Aorta (tissue), 5 donors: ENCODE results near the gene RPA1. TPM values are rescaled to one million over a fixed set of nuclear protein-coding genes. Genes with fewer than 3 reads are reported as not detected.
"Not testable (repeated sequence)": the region's sequence is repeated elsewhere in the genome, so short reads cannot be mapped to it uniquely, and the experiment has no call there.

ENCODE experiments used
- ATAC-seq: fragments of 200-7000 bp; cut with Tn5 transposase; one replicate; pipeline ENCODE4 v1.9.1; 2022; ENCODE audit warnings: moderate library complexity; ENCODE audit not compliant: low FRiP score
- DNase-seq, 2 donors: peaks; one replicate each; pipeline ENCODE4 v3.0.0-alpha.2; 2020
- H3K27ac ChIP-seq, 2 donors: one replicate each; pipeline ENCODE4 v1.5.1; 2013; ENCODE audit warnings: low read length in 2 of 2, mild to moderate bottlenecking in 2 of 2, moderate library complexity in 2 of 2, control low read depth in 1 of 2, inconsistent platforms in 1 of 2, low read depth in 1 of 2
- H3K27me3 ChIP-seq, 2 donors: one replicate each; pipeline ENCODE4 v1.6.1; 2013; ENCODE audit warnings: control low read depth in 1 of 2, low read length in 1 of 2, mild to moderate bottlenecking in 1 of 2, moderate library complexity in 1 of 2; ENCODE audit not compliant: insufficient read depth in 2 of 2, control insufficient read depth in 1 of 2
- H3K36me3 ChIP-seq, 2 donors: one replicate each; pipeline ENCODE4 v1.6.1; 2013; ENCODE audit warnings: control low read depth in 1 of 2, low read length in 1 of 2, mild to moderate bottlenecking in 1 of 2; ENCODE audit not compliant: insufficient read depth in 2 of 2, control insufficient read depth in 1 of 2
- H3K4me1 ChIP-seq, 2 donors: one replicate each; pipeline ENCODE4 v1.6.1; 2013; ENCODE audit warnings: low read length in 2 of 2, control low read depth in 1 of 2, mild to moderate bottlenecking in 1 of 2, moderate library complexity in 1 of 2; ENCODE audit not compliant: insufficient read depth in 2 of 2, control insufficient read depth in 1 of 2
- H3K4me3 ChIP-seq, 2 donors: one replicate each; pipeline ENCODE4 v1.5.1; 2013; ENCODE audit warnings: low read length in 2 of 2, control low read depth in 1 of 2, mild to moderate bottlenecking in 1 of 2
- H3K9me3 ChIP-seq: one replicate; pipeline ENCODE4 v1.6.1; 2013; ENCODE audit warnings: mild to moderate bottlenecking, low read length; ENCODE audit not compliant: control insufficient read depth
- WGBS, 2 donors: extraction: QIAGEN DNeasy Blood & Tissue Kit; methylation state at CpG; one replicate each; pipeline ENCODE4 v1.1.7; 2013; 5-methylcytosine and 5-hydroxymethylcytosine counted together
- intact Hi-C, 2 donors: fragments of 100-400 bp; cut with DNase I; formaldehyde crosslinking; loops; one replicate each; pipeline versions ENCODE4 v1.14.2 to v1.15.0; 2022
- polyA plus RNA-seq, 2 donors: library from polyadenylated mRNA; stranded (reverse); fragments of 200-250 nt; gene quantifications; one replicate each; pipeline ENCODE4 v1.2.3, GENCODE V29; 2013
- total RNA-seq, 2 donors: library from RNA; stranded (reverse); fragmentation: NEBNext Ultra II Directional; extraction: Animal tissue kit (Norgen Biotek cat#: 25700); gene quantifications; one replicate each; pipeline ENCODE4 v1.2.1, GENCODE V29; 2021
- donor health status: healthy with polysubstance abuse.
- donor health status: Bipolar disorder and iron deficiency.
- donor health status: DM: no; HTN: no; CAD: no.
- donor health status: DM: no; HTN: no; CAD: no.
- donor health status: DM: yes; HTN: yes; CAD: no.

RPA1 gene
- total and polyA plus RNA-seq, 4 donors = 17.2 to 75.0 (median 44.4) TPM

DNA sequence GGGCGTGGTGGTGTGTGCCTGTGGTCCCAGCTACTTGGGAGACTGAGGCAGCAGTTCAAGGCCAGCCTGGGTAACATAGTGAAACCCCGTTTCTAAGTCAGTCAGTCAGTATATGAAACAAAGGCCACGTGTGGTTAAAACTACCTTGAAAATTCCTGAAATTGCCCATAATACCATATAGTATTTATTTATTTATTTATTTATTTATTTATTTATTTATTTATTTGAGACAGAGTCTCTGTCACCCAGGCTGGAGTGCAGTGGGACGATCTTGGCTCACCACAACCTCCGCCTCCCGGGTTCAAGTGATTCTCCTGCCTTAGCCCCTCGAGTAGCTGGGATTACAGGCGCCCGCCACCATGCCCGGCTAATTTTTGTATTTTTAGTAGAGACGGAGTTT is 65.7 kb downstream of the RPA1 start:
- WGBS, 2 donors = 92 to 93% methylated on average over 11 of the region's 11 CpGs
- ATAC-seq = not testable (repeated sequence)

GRCh38 chr17:1896243-1897104 is 66.7 kb downstream of the RPA1 start:
- no peaks in the 10 kb centered on the region for H3K9me3 ChIP-seq
- DNase-seq (peak; percentile 15 to 31), ATAC-seq (no peak)
- peaks cover 3 to 10% of the 10 kb centered on the region in 2 donors for H3K36me3 ChIP-seq
- 86 to 87% methylated on average over 25 of the region's 25 CpGs for WGBS, 2 donors
- H3K27me3 ChIP-seq = no peaks in the 10 kb centered on the region
- intact Hi-C loops = no loop called here
- no peak overlapping the region for H3K4me3 ChIP-seq
- no peak overlapping the region for H3K27ac ChIP-seq
- H3K4me1 ChIP-seq = no peaks in the 10 kb centered on the region

More for the DNA sequence above, 65.7 kb downstream of the RPA1 start:
- H3K27me3 ChIP-seq, H3K9me3 ChIP-seq, H3K4me3 ChIP-seq, H3K4me1 ChIP-seq, H3K27ac ChIP-seq, intact Hi-C loops, DNase-seq: not testable (repeated sequence)
- H3K36me3 ChIP-seq = peaks cover 3 to 10% of the 10 kb centered on the region in 2 donors

DNA sequence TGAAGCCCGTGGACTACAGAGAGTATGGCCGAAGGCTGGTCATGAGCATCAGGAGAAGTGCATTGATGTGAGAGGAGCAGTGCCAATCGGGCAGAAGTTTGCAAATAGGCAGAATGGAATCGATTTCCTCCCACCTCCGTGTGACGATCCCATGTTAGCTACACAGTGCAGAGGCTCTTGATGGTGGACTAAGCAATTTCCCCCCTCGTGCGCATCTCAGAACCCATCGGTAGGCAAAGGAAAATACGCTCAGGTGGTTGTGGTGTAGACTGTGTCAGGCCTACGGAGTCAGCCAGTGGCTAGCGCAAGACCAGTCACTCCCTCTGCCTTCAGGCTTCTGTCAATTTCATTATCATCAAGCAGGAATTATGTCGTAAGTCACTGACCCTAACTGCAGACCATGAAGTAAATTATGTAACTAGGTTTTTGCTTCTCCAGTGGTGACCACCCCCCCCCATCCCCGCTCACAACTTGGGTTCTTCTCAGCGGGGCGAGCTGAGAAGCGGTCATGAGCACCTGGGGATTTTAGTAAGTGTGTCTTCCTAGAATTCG is 67.4 kb downstream of the RPA1 start:
- intact Hi-C loops = no loop called here
- Histone ChIP-seq H3K36me3 (peaks cover 3 to 10% of the 10 kb centered on the region in 2 donors), H3K27ac (no peak overlapping the region), H3K4me3 (no peak overlapping the region), H3K27me3 (no peaks in the 10 kb centered on the region), H3K9me3 (no peaks in the 10 kb centered on the region), H3K4me1 (no peaks in the 10 kb centered on the region)
- 82 to 91% methylated on average over 18 of the region's 18 CpGs for WGBS, 2 donors
- DNase-seq = peak in 1 of 2 donors; percentile 6
- ATAC-seq = no peak

DNA sequence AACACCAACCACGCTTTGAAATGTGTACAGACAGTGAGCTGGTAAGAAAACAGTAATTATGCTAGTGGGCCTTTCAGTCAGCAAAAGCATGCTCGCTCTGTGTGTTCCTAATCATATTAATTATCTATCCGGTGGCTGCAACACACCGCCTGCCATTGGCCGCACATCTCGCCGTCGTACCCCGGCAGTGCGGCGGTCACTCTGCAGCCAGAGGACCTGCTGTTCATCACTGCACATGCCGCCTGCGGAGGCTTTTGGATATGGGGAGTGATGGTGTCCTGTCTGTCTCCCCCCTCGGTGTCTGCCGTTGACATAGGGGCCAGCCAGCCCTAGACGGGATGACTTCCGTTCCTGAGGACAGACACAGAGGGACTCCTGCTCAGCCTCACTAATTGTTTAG is 68.5 kb downstream of the RPA1 start:
- Histone ChIP-seq H3K4me3 (no peak overlapping the region), H3K36me3 (peaks cover 3 to 10% of the 10 kb centered on the region in 2 donors), H3K27ac (no peak overlapping the region), H3K9me3 (no peaks in the 10 kb centered on the region), H3K4me1 (no peaks in the 10 kb centered on the region), H3K27me3 (no peaks in the 10 kb centered on the region)
- DNase-seq (peak; percentile 12 to 66), ATAC-seq (no peak)
- WGBS, 2 donors = 79% methylated on average over 17 of the region's 17 CpGs
- intact Hi-C loops = no loop called here

GRCh38 chr17:1898872-1899271 is 69.1 kb downstream of the RPA1 start:
- no peak for ATAC-seq
- no peak overlapping the region for H3K4me3 ChIP-seq
- H3K4me1 ChIP-seq = no peaks in the 10 kb centered on the region
- H3K36me3 ChIP-seq = peaks cover 3 to 10% of the 10 kb centered on the region in 2 donors
- intact Hi-C loops = no loop called here
- DNase-seq = peak in 1 of 2 donors; percentile 48
- H3K27me3 ChIP-seq = no peaks in the 10 kb centered on the region
- H3K27ac ChIP-seq = no peak overlapping the region
- H3K9me3 ChIP-seq = no peaks in the 10 kb centered on the region
- WGBS, 2 donors = 82 to 85% methylated on average over 12 of the region's 12 CpGs

DNA sequence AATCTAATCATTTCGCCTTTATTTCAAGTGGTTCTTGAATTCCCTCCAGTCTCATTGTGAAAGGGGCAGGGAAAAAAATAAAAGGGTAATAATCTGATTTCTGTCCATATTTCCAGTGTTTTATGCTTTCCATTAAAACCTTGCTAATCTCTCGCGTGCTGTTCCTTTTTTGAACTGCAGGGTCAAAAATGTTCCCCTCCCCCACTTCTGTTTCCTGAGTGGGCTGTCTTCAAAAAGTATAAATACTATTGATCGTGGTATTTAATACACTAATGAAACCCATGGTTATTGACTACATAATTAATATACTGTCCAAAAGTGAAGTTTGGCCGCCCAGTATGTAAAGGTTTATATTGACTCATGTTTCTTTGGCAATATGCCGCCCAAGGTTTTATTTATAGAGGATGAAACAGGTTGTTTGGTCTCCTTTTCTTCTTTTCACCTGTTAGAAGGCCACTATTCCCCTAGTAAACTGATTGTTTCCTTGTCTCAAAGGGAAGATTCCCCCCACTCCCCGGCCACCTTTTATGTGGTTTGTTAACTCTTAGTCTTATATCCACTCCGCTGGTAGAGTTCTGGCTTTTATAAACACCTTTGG is 69.7 kb downstream of the RPA1 start:
- Histone ChIP-seq H3K36me3 (peaks cover 3 to 10% of the 10 kb centered on the region in 2 donors), H3K9me3 (no peaks in the 10 kb centered on the region), H3K4me3 (no peak overlapping the region), H3K27me3 (no peaks in the 10 kb centered on the region), H3K4me1 (no peaks in the 10 kb centered on the region), H3K27ac (no peak overlapping the region)
- ATAC-seq = no peak
- intact Hi-C loops = no loop called here
- WGBS, 2 donors = 90 to 93% methylated on average over 8 of the region's 8 CpGs
- DNase-seq = no peak

GRCh38 chr17:1904273-1905182 is 74.7 kb downstream of the RPA1 start:
- no peak for ATAC-seq
- intact Hi-C loops = loop anchor here (5.0 kb wide), 1 partner anchor 138 kb away; the partner anchor contains the start of gene OVCA2 (in 2 of the 2)
- no peaks in the 10 kb centered on the region for H3K9me3 ChIP-seq
- no peak for DNase-seq
- no peak overlapping the region for H3K27ac ChIP-seq
- no peaks in the 10 kb centered on the region for H3K4me1 ChIP-seq
- no peaks in the 10 kb centered on the region for H3K36me3 ChIP-seq
- H3K27me3 ChIP-seq = no peaks in the 10 kb centered on the region
- H3K4me3 ChIP-seq = no peak overlapping the region
- 72 to 81% methylated on average over 17 of the region's 17 CpGs for WGBS, 2 donors
